ENCODE measurements around the gene PRR7.

GRCh38 chr5:177495243-177496060, 48.8 kb downstream of the PRR7 start:
- TF ChIP-seq EZH2 (IDR thresholded peaks at IDR 0.05; ENCODE audit: borderline replicate concordance, insufficient read depth, low read length, poor library complexity, severe bottlenecking) (no peak), CTCF (IDR thresholded peaks at IDR 0.05; ENCODE audit: poor library complexity, severe bottlenecking) (no peak), RAD21 (conservative IDR thresholded peaks at IDR 0.05) (no peak), SMC3 (conservative IDR thresholded peaks at IDR 0.05; ENCODE audit: poor library complexity) (no peak), EP300 (conservative IDR thresholded peaks at IDR 0.05; ENCODE audit: poor library complexity, severe bottlenecking) (no peak), MXI1 (conservative IDR thresholded peaks at IDR 0.05; ENCODE audit: poor library complexity, severe bottlenecking) (no peak), REST (IDR thresholded peaks at IDR 0.05; ENCODE audit: borderline replicate concordance) (no peak), POLR2AphosphoS5 (IDR thresholded peaks at IDR 0.05) (no peak)
